KBM-7 (cell line): ENCODE measurements around the gene HCFC1.
A peak's percentile ranks its signal among the peaks of the same experiment; 100 is the strongest.

ENCODE experiments used
- DNase-seq: peaks from one replicate; pipeline ENCODE4 v3.0.0-alpha.2; 2015
- in situ Hi-C: fragments of 300-500 bp; cut with MboI; formaldehyde crosslinking; loops from 2 replicates; pipeline ENCODE4 v1.14.3; 2020; ENCODE audit warnings: low sequenced_read_pairs, low pct_unique_long_range_greater_than_20kb, mixed read lengths

The HCFC1 gene

GRCh38 chrX:153963546-153963945 is 8.1 kb downstream of the HCFC1 start:
- no peak for DNase-seq
- in situ Hi-C loops: no loop called here

DNA sequence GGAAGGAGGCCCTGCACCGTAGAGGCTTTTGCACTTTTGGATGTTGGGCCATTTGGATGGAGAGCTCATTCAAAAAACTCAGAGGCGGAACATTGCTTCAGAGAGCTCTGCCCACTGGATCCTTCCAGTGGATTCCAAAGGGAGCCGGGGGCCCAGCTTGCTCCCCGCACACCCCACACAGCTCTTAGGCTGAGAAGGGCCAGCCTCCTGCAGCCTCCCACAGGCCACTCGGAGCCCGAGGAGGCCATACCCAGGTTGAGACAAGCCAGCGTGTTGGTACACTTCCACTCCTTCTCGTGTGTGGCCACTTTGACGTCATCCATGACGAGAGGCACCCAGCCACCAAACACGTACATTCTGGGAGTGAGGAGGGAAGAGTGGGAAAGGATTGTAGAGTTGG is 10.3 kb downstream of the HCFC1 start:
- DNase-seq: no peak
- in situ Hi-C loops: no loop called here

- DNase-seq: no peak
- in situ Hi-C loops: no loop called here
These were observed 10.8 kb downstream of the HCFC1 start for GRCh38 chrX:153960786-153961185.

DNA sequence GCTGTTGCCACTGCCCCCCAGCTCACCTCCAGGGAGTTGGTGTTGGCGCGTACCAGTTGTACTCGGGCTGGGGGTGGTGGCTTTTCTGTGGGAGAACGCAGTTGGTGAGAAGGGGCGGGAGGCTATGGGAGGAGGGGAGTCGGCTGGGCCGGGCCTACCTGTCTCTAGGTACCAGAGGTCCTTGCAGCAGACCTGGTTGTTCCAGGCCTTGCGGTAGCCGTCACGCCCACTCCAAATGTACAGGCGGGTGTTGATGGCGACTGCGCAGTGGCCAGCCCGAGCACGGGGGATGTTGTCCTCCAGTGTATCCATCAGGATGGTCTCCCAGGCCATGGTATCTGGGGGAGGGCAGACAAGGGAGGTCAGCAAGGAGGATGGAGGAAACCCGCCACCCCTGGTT is 11.5 kb downstream of the HCFC1 start:
- in situ Hi-C loops: no loop called here
- no peak for DNase-seq

DNA sequence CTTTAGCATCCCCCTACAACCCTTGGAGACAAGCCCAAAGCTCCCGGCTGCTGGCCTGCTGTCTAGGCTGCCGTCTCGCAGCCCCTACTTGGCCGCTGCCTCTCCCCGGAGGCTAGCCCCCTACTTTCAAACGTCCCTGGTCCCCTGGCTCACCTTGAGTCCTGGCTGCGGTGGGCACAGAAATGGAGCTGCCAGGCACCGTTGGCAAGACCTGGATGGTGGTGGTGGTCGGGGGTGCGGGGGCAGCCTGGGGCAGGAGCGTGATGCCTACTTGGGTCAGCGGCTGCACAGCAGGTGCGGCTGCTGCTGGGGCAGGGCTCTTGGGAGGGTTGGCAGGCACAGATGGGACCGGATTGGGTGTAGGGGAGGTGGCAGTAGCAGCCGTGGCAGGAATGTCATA is 12.0 kb downstream of the HCFC1 start:
- DNase-seq: no peak
- in situ Hi-C loops: no loop called here

DNA sequence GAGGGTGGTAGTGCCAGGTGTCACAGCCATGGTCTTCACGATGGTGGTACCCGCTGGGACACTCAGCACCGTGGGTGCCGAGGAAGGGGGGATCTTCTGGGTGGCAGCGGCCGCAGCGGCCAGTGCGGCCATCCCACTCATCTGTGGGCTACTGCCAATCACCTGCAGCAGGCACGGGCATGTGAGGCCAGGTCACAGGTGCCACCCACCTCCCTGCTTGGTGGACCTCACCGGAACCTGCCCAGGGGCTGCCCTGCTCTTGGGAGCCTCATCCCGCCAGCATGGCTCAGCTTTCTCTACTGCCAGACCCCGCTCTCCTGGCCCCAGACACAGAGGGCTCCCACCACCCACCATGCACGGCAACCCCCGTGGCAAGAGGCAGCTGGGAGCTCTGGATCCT is 13.0 kb downstream of the HCFC1 start:
- no peak for DNase-seq
- in situ Hi-C loops: no loop called here

GRCh38 chrX:153957224-153957623 is 14.4 kb downstream of the HCFC1 start:
- in situ Hi-C loops: no loop called here
- DNase-seq: no peak

DNA sequence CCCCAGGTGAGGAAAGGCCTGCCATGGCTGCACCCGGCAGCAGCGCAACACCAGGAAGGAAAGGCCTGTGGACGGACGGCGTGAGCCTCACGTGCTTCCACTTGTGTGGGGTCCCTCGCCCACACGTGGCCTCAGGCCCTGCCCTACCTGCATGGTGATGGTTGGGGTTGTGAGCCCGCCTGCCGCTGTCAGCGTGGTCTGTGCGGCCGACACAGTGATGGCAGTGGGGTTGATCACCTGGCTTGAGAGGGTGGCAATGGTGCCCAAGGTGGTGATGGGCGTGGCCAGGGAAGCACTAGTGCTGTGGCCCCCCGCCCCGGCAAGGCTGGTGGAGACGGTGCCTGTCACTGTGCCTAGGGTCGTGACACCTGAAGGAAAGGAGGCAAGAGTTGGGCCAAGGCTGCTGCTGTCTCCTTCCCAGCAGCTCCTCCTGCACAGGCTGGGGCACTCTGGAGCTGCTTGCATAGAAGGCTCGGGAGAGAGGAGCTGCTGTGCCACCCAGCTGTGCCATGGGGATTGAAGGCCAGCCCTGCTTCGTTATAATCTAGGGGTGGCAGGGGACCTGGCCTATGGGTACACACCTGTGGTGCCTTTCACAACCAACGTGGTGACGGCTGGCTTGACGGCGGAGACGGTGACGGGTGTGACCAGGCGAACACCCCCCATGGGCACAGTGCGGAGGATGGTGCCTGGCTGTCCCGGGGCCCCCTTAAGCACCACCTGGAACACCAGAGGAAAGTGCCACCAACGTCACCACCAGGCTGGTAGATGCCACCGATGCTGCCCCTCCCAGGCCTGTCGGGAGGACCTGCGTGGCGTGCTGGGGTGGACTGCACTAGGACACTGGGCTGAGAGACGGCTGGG is 15.3 kb downstream of the HCFC1 start:
- no peak for DNase-seq

DNA sequence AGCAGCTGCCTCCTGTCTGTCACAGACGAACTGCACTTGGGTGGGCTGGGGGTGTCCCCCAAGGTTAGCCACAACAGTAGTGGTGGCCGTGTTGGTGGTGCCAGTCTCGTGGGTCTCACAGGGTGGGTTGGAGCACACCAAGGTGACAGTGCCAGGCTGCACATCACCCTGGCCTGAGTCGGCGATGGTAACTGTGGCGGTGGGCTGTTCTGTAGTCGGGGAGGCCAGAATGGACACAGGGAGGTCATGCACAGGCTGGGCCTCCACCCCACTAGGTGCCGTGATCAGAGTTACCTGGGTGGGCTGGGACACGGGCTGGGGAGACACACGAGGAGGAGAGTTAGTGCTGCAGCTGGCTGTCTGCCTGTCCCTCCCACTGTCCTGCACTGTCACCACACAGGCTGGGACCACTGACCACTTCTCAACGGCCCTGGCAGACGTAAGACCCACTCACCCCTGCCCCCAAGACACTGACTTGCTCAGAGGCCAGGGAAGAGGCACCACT is 16.3 kb downstream of the HCFC1 start:
- in situ Hi-C loops: no loop called here
- no peak for DNase-seq

More for the DNA sequence above, 15.3 kb downstream of the HCFC1 start:
- in situ Hi-C loops: no loop called here

DNA sequence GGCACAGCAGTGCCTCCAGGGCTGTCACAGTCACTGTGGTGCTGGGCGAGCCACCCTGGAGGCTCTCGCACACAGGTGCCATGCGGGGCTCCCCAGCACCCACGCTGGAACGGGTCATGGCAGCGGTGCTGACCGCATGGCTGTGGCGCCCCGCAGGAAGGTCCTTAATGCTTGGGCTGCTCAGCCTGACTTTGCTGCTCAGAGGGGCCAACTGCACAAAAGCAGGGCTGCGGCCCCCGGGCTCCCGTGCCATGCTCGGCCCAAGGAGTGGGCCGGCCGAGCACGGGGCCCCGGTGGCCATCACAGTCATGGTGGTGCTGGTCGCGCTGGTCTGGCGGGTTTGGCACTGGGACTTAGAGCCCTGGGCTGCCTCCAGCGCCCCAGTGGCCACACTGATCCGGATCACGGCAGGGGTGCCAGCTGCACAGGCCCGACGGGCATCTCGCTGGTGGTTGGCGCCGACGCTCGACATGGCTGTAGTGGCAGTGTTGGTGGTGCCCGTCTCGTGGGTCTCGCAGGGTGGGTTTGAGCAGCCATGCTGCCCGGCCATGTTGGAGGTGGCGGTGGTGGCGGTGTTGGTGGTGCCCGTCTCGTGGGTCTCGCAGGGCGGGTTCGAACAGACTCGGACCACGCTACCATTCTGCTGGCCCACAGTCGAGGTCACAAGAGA is 16.9 kb downstream of the HCFC1 start:
- DNase-seq: no peak
- in situ Hi-C loops: no loop called here

DNA sequence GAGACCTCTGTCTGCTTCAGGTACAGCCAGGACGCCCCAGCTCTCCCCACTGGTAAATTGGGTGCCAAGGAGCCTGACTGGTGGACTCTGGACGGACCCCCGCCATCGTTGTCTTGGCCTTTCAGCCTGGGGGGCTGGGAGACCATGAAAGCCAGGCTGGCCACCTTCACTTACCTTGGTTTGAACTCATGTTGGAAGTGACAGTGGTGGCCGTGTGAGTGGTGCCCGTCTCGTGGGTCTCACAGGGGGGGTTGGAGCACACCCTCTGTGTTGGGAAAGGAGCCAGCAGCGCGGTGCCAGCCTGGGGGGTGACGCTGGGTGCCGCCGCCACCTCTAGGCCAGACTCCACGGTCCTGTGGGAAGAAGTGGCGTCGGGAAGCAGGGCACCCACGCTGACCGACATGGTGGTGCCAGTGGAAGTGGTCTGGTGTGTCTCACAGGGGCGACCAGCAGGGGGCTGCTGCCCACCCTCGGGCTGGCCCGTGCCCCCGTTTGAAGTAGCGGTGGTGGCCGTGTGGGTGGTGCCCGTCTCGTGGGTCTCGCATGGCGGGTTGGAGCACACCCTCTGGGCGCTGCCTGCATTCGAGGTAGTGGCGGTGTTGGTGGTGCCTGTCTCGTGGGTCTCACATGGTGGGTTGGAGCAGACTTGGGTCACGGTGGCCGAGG is 17.6 kb downstream of the HCFC1 start:
- DNase-seq: no peak
- in situ Hi-C loops: no loop called here

- DNase-seq: peak; percentile 86
- in situ Hi-C loops: no loop called here
These were observed 18.2 kb downstream of the HCFC1 start for GRCh38 chrX:153953342-153953830.

DNA sequence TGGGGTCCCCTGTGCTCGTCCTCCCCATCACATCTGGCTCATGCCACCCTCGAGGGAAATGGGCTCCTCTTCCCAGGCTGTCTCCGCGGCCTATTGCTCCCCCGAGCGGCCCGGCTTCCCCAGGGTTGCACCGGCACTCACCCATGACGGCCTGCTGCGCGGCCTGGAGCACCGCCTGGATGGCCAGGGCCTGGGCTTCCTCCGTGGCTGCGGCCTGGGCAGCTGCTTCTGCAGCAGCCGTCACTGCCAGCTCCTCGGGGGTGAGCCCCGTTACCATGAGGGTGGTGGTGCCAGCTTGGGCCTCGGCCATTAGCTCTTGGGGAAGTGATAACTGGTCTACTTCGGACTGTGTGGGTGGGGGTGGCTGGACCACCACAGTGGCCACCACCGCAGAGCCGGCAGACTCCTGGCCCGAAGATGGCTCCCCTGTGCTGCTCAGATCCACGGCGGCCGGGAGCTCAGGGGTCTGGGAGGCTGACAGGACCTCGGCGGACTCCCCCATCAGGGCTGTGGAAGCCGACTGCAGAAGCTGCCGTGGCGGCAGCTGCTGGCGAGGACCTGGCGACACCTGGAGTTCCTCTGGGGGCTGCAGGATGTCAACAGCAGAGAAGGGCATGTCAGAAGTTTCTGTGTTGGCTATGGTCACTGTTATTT is 19.1 kb downstream of the HCFC1 start:
- in situ Hi-C loops: no loop called here
- no peak for DNase-seq

GRCh38 chrX:153951683-153952372 is 19.8 kb downstream of the HCFC1 start:
- no peak for DNase-seq
- in situ Hi-C loops: no loop called here

DNA sequence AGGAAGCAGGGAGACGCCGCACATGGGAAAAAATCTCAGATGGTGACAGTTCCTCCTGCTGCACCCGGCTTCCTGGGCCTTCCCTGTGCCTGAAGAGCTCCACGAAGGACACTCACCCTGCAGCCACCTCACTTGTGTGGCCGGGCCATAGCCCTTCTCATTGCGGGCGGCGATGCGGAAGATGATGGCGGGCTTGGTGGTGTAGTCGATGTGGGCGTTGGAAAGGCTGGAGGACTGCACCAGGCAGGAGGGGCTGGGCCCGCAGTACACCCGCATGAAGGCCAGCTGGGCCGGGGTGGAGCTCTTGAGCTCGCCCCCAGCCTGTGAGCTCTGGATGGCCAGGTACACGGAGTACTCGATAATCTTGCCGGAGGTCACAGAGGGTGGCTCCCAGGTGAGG is 21.5 kb downstream of the HCFC1 start:
- in situ Hi-C loops: no loop called here
- DNase-seq: no peak

DNA sequence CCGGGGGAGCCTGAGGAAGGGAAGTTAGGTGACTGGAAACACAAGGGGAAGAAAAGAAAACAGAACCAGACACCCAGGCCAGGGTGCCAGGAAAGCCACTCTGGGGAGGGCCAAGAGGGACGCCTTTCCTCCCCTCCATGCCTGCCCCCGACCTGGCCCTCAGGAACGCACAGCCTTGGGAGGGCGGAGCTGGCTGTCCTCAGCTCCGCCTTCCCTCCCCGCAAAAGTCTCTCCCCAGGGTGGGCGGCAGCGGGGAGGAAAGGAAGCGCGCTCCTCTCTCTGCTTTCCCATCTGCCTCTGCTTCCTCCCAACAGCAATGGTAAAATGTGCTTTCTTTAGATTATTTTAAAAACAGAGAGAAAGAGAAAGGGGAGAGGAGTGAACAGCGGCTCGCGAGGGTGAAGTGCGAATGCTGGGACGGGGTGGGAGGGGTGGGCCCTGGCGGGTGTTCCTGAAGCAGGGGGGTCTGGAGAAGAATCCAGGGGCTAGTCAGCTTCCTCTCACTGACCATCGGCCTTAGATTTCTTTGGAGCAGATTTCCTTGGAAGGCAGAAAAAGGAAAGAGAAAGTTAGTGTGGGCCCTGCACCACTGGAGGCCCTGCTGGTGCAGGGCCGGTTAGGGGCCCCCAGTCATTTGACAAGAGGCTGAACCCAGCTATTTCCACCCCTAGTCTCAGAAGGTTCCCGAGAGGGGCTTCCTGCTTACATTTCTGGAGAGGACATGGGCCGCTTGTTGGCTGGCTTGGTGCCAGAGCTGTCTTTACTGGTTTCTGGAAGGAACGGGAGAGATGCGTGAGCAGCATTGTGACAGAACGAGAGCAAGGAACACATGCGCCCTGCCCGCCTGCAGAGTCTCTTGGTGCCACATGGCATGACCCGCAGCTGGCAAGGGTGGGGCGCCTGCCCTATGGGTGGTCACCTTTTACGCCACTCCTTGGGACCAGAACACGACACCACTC is 22.5 kb downstream of the HCFC1 start:
- in situ Hi-C loops: no loop called here
- DNase-seq: no peak

DNA sequence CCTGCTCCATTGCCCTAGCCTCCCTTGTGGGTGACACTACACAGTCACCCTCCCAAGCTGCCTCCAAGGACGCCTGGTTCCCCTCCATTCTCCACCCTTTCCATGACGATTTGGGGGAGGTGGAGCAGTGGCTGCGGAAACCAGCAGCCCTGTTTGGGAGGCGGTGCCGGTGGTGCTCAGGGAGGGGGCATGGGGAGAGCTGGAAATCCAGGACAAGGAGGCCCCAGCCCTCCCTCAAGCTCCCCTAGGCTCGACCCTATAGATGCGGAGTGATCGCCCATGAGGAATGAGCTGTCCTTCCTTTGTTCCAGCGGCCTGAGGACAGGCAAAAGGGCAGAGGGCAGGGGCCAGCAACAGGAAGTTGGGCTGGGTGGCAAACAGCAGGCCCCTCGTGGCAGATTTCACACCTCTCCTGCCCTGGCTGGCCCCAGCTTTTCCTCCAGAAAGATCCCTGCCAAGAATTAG is 23.6 kb downstream of the HCFC1 start:
- in situ Hi-C loops: no loop called here
- no peak for DNase-seq
